Astrocyte of the cerebellum (primary cell): Measurements from ENCODE around the gene NUDCD3.

Experiments
- DNase-seq: peaks from one replicate; pipeline ENCODE4 v3.0.0-alpha.2; 2011; ENCODE audit warnings: low read depth
- H3K4me3 ChIP-seq: 2 replicates; pipeline ENCODE4 v1.5.1; 2011; ENCODE audit warnings: mild to moderate bottlenecking, low read depth, low read length, moderate library complexity
- CTCF ChIP-seq: IDR thresholded peaks from 2 replicates; pipeline ENCODE4 v1.5.1; 2012; ENCODE audit warnings: low read length, low read depth, moderate library complexity, mild to moderate bottlenecking; ENCODE audit errors: missing control alignments
- in situ Hi-C: cut with HindIII; loops from 2 replicates; pipeline ENCODE4 v1.10.0; 2017; ENCODE audit warnings: low sequenced_read_pairs

The NUDCD3 gene

DNA sequence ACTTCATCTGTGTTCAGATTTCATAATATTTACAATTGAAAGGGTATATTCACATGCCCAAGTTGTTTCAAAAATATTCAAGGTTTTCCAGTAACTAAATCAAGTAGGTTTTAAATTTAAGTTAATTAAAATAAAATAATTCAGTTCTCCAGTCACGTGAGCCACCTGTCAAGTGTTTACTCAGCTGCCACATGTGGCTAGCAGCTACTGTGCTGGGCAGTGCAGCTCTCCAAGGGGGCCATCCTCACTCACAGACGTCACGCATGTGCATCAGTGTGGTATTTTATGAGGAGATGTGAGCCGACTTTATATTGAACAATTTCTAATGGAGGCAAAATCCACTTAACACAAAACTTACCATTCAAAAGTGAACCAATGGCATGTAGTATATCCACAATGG is 95.4 kb downstream of the NUDCD3 start:
- DNase-seq = no peak
- in situ Hi-C loops = no loop called here
- H3K4me3 ChIP-seq = no peak overlapping the region
- no peak for TF ChIP-seq CTCF

DNA sequence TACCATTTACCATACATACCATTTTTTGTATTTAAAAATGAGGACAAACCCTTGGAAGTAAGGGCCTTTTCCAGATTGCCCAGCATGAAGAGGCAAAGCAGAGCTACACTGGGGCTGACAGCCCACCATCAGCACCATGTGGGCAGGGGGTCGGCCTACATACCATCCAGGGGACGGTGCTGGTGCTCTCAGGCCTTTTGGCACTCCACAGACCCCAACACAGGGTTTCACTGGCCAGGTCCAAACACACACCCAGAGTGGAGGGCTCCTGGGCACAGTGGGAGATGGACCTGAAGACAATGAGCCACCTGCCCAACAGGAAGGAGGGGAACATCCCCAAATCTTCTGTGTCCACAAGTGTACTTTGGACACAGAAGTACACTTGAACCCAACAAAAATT is 95.8 kb downstream of the NUDCD3 start:
- no peak overlapping the region for H3K4me3 ChIP-seq
- in situ Hi-C loops = no loop called here
- no peak for TF ChIP-seq CTCF
- no peak for DNase-seq

GRCh38 chr7:44394112-44394447 is 96.4 kb downstream of the NUDCD3 start:
- DNase-seq = no peak
- no peak for TF ChIP-seq CTCF
- in situ Hi-C loops = no loop called here
- no peak overlapping the region for H3K4me3 ChIP-seq

DNA sequence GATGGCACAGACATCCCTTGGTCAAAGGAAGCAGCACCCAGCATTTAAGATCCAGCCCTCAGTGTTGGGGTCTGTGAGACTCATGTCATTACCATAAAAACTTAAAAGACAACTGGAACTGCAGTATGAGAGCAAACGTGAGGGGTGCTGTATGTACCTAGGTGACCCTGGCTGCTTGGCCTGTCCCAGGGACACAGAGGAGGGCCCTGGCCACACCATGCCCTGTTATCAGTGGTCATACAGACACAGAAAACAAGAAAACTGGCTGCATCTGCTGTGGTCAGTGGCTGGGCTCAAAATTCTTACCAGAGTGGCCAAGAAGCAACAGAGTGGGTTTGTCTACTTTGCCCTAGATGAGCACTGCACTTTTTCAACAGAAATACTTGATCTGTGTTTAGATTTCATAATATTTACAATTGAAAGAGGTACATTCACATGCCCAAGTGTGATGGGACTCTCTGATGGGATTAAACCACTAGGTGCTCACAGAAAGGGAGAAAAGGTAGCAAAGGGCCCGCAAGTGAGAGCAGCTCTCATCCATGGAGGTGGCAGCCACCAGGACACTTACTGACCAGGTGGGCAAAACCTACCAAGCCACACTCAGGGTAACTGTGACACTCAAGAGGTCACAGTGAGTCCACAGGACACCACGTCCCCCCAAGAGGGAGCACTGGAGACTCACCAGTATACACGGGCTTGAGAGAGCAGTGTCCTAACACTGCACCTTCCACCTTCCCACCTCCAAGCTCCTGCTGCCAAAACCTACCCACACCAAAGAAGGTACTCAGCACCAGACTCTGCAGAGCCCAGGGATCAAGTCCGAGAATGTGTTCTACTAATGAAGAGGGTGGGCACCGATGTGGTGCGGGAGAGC is 97.0 kb downstream of the NUDCD3 start:
- no peak for DNase-seq
- TF ChIP-seq CTCF = no peak
- in situ Hi-C loops = no loop called here
- H3K4me3 ChIP-seq = no peak overlapping the region

DNA sequence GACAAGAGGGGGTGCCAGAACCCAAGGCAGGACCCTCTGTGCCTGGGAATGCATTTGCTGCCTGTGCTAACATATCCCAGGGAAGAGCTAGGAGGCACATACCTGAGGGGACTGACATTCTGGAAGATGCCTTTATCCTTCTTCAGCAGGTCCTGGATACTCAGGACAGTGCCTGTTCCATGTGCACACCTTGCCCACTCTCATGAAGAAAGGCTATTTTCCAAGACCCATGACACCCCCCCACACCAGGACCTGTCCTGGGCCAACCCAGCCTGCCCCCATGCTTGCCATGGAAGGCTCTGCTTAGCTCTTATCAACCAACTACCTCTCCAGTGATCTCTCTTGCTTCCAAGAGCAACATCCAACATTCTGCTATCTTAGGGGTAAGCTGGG is 97.8 kb downstream of the NUDCD3 start:
- no peak overlapping the region for H3K4me3 ChIP-seq
- no peak for DNase-seq
- in situ Hi-C loops = no loop called here
- no peak for TF ChIP-seq CTCF

DNA sequence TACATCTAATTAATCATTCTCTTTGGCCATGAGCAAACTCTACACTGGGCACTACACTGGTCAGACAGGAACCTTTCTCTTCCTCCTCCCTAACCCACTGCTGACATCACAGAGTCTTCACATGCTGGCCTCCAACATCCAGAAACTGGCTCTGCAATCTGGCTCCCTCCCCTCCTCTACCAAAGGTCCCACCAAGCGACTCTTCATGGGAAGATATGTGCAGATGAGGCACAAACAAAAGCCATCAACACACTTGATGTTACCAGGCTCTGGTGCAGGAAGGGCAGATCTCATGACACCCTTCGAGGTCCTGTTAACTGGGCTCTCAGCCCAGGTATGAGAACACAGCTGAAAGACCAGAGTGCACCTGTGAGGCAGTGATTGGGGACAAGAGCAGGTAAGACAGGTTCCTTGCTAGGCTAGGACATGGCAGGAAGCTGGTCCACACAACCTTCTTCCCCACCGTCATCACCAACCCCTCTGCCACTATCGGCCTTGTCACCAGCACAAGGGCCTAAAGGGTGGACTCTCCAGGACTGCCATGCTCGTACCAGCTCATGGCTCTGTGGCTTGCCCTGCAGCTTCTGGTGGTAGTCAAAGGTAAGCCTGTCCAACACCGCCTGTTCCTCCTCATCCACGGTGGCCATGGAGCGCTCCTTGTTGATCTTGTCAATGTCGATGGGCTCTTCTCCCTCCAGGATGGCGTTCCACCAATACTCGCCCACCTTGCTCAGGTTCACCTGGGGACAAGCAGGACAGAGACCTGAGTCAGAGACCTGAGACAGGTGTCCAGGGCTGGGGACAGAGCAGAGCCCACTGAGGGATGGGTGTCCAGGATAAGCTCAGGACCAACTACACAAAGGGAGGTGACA is 98.5 kb downstream of the NUDCD3 start:
- no peak for TF ChIP-seq CTCF
- in situ Hi-C loops = no loop called here
- H3K4me3 ChIP-seq = no peak overlapping the region
- DNase-seq = no peak
